ENCODE measurements around the gene LPP. TPM values are rescaled to one million over a fixed set of nuclear protein-coding genes. Genes with fewer than 3 reads are reported as not detected.

LPP gene
- total RNA-seq, 4 donors from 2014 or later = 207 to 592 (median 406) TPM

DNA sequence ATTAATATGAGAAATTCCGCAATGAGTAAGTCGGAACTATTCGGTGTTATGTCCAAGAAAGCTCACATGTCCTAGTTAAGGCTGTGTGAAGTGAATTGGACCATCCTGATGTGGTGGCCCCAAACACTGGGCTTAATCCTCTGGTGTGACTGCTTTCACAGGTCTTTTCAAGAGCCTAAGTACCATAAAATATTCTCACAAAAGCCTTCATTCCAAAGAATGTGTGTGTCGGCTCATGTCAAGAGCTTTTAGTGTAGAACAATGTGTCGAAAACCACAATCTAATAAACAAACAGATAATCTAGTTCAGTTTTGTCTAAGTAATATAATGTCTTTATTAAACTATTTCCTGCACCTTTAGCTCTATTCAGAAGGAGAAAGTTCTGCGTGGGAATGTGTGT lies 311.4 kb downstream of the LPP start:
- Histone ChIP-seq H3K4me1 (peaks cover 0 to 23% (median 13%) of the 10 kb centered on the region in 4 donors), H3K36me3 (no peaks in the 10 kb centered on the region), H3K27ac (no peak overlapping the region), H3K4me3 (no peak overlapping the region), H3K9me3 (no peaks in the 10 kb centered on the region), H3K27me3 (no peaks in the 10 kb centered on the region)
- no peak for DNase-seq
- TF ChIP-seq, protein P1, sequence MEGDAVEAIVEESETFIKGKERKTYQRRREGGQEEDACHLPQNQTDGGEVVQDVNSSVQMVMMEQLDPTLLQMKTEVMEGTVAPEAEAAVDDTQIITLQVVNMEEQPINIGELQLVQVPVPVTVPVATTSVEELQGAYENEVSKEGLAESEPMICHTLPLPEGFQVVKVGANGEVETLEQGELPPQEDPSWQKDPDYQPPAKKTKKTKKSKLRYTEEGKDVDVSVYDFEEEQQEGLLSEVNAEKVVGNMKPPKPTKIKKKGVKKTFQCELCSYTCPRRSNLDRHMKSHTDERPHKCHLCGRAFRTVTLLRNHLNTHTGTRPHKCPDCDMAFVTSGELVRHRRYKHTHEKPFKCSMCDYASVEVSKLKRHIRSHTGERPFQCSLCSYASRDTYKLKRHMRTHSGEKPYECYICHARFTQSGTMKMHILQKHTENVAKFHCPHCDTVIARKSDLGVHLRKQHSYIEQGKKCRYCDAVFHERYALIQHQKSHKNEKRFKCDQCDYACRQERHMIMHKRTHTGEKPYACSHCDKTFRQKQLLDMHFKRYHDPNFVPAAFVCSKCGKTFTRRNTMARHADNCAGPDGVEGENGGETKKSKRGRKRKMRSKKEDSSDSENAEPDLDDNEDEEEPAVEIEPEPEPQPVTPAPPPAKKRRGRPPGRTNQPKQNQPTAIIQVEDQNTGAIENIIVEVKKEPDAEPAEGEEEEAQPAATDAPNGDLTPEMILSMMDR (IDR thresholded peaks at IDR 0.05) = no peak
- TF ChIP-seq POLR2AphosphoS5 (IDR thresholded peaks at IDR 0.05) (no peak), POLR2A (IDR thresholded peaks at IDR 0.05) (no peak)
- intact Hi-C loops (cut with DNase I; ENCODE audit: low total_unique reads) = no loop called here
- in situ Hi-C loops (cut with MboI; ENCODE audit: low pct_ligation_motif_present in 1 of 4, low pct_unique_long_range_greater_than_20kb in 1 of 4, low sequenced_read_pairs in 3 of 4) = no loop called here
- 81 to 90% methylated on average over 5 to 6 of the region's 6 CpGs for WGBS, 2 donors (ENCODE audit: low coverage in 1 of 2)

GRCh38 chr3:188468196-188468595 lies 314.2 kb downstream of the LPP start:
- Histone ChIP-seq H3K4me1 (peaks cover 0 to 26% (median 13%) of the 10 kb centered on the region in 4 donors), H3K9me3 (no peaks in the 10 kb centered on the region), H3K36me3 (no peaks in the 10 kb centered on the region), H3K4me3 (no peak overlapping the region), H3K27me3 (no peaks in the 10 kb centered on the region), H3K27ac (peak overlapping the region; percentile 37 to 72 (median 66))
- no peak for DNase-seq
- intact Hi-C loops (cut with DNase I; ENCODE audit: low total_unique reads) = no loop called here
- in situ Hi-C loops (cut with MboI; ENCODE audit: low pct_ligation_motif_present in 1 of 4, low pct_unique_long_range_greater_than_20kb in 1 of 4, low sequenced_read_pairs in 3 of 4) = no loop called here
- peak in 1 of 3 donors; percentile 13 for TF ChIP-seq POLR2AphosphoS5 (IDR thresholded peaks at IDR 0.05)
- TF ChIP-seq EP300 (IDR thresholded peaks at IDR 0.05; ENCODE audit: low read depth) = no peak
- TF ChIP-seq, protein P1 (IDR thresholded peaks at IDR 0.05) = no peak
- TF ChIP-seq POLR2A (IDR thresholded peaks at IDR 0.05) = no peak
- 67 to 83% methylated on average over 2 of the region's 2 CpGs for WGBS, 2 donors (ENCODE audit: low coverage in 1 of 2)

- Histone ChIP-seq H3K27ac (peak overlapping the region; percentile 37 to 72 (median 66)), H3K4me3 (no peak overlapping the region), H3K36me3 (no peaks in the 10 kb centered on the region), H3K9me3 (no peaks in the 10 kb centered on the region), H3K4me1 (peaks cover 0 to 26% (median 14%) of the 10 kb centered on the region in 4 donors), H3K27me3 (no peaks in the 10 kb centered on the region)
- intact Hi-C loops (cut with DNase I; ENCODE audit: low total_unique reads) (no loop called here), in situ Hi-C loops (cut with MboI; ENCODE audit: low pct_ligation_motif_present in 1 of 4, low pct_unique_long_range_greater_than_20kb in 1 of 4, low sequenced_read_pairs in 3 of 4) (no loop called here)
- 41 to 47% methylated on average over 2 to 3 of the region's 3 CpGs for WGBS, 2 donors (ENCODE audit: low coverage in 1 of 2)
- TF ChIP-seq POLR2AphosphoS5 (IDR thresholded peaks at IDR 0.05) = peak; percentile 19 to 30 (median 23)
- no peak for TF ChIP-seq EP300 (IDR thresholded peaks at IDR 0.05; ENCODE audit: low read depth)
- peak; percentile 56 for DNase-seq
Measured at GRCh38 chr3:188468662-188469061, 314.7 kb downstream of the LPP start.

DNA sequence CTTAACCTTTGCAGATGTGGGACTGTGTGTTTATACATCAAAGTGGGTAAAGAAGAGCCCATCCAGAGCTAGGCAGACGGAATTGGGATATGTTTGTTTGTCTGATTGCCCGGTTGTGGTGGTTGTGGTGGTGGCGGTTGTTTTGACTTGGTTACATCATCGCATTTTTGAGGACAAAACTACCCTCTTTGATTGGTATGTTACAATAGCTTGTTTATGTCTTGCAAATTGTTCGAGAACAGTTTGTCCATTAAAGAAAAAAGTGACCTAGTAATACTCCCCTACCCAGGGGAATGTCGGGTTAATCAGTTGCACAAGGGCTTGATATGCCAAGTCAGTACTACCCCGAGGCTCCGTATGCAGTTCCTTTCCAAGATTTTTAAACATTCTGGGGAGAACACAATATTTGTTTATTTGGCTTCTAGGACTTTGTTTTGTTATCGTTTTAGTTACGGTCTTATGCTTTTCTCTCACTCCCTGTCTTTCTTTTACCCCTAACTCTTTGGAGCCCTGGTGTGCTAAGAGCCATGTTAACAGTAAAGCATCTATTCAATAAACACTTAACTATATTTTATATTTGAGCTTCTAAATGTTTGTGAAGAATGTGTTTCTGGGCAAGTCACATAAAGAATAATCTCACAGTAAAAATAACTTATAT lies 315.4 kb downstream of the LPP start:
- peaks cover 0 to 26% (median 15%) of the 10 kb centered on the region in 4 donors for H3K4me1 ChIP-seq
- no peaks in the 10 kb centered on the region for H3K27me3 ChIP-seq
- no peaks in the 10 kb centered on the region for H3K9me3 ChIP-seq
- peak overlapping the region; percentile 37 to 72 (median 66) for H3K27ac ChIP-seq
- WGBS, 2 donors (ENCODE audit: low coverage in 1 of 2) = 73 to 79% methylated on average over 8 to 10 of the region's 10 CpGs
- intact Hi-C loops (cut with DNase I; ENCODE audit: low total_unique reads) (no loop called here), in situ Hi-C loops (cut with MboI; ENCODE audit: low pct_ligation_motif_present in 1 of 4, low pct_unique_long_range_greater_than_20kb in 1 of 4, low sequenced_read_pairs in 3 of 4) (no loop called here)
- no peak overlapping the region for H3K4me3 ChIP-seq
- TF ChIP-seq EP300 (IDR thresholded peaks at IDR 0.05; ENCODE audit: low read depth) (no peak), POLR2AphosphoS5 (IDR thresholded peaks at IDR 0.05) (peak in 2 of 3 donors; percentile 48 to 75)
- no peaks in the 10 kb centered on the region for H3K36me3 ChIP-seq
- DNase-seq = no peak

- Histone ChIP-seq H3K27me3 (no peaks in the 10 kb centered on the region), H3K9me3 (no peaks in the 10 kb centered on the region), H3K4me3 (no peak overlapping the region), H3K4me1 (peaks cover 0 to 26% (median 15%) of the 10 kb centered on the region in 4 donors), H3K36me3 (no peaks in the 10 kb centered on the region), H3K27ac (peak overlapping the region in 2 of 4 donors; percentile 23 to 72)
- TF ChIP-seq, protein P1 (IDR thresholded peaks at IDR 0.05) = no peak
- TF ChIP-seq POLR2AphosphoS5 (IDR thresholded peaks at IDR 0.05) (no peak), EP300 (IDR thresholded peaks at IDR 0.05; ENCODE audit: low read depth) (no peak), POLR2A (IDR thresholded peaks at IDR 0.05) (no peak)
- no peak for DNase-seq
- WGBS, 2 donors (ENCODE audit: low coverage in 1 of 2) = 87 to 88% methylated on average over 4 of the region's 4 CpGs
- in situ Hi-C loops (cut with MboI; ENCODE audit: low pct_ligation_motif_present in 1 of 4, low pct_unique_long_range_greater_than_20kb in 1 of 4, low sequenced_read_pairs in 3 of 4) = no loop called here
- intact Hi-C loops (cut with DNase I; ENCODE audit: low total_unique reads) = no loop called here
Measured at GRCh38 chr3:188470508-188471130, 316.7 kb downstream of the LPP start.
